Subcutaneous adipose tissue (tissue), 4 donors: ENCODE results near the gene SCAMP1. TPM values are rescaled to one million over a fixed set of nuclear protein-coding genes. Genes with fewer than 3 reads are reported as not detected.

Experiments
- CTCF ChIP-seq: fragments of 450-650 bp; IDR thresholded peaks from one replicate; pipeline ENCODE4 v1.5.1; 2016; ENCODE audit warnings: low read depth, mild to moderate bottlenecking, control low read depth, antibody characterized with exemption, moderate library complexity
- total RNA-seq, 4 donors: library from RNA; depleted of rRNA; stranded (reverse); fragments of >200 nt; gene quantifications; one replicate each; pipeline ENCODE4 v1.1.0, GENCODE V29; 2016

SCAMP1 gene
- total RNA-seq, 4 donors from 2014 or later = 27.5 to 41.3 (median 34.0) TPM

GRCh38 chr5:78433972-78434371 is 73.6 kb downstream of the SCAMP1 start:
- no peak for TF ChIP-seq CTCF

- no peak for TF ChIP-seq CTCF
Measured at GRCh38 chr5:78447775-78448424, 87.5 kb downstream of the SCAMP1 start.

- TF ChIP-seq CTCF = no peak
Measured at GRCh38 chr5:78449103-78449502, 88.7 kb downstream of the SCAMP1 start.

GRCh38 chr5:78458843-78459242 is 98.4 kb downstream of the SCAMP1 start:
- TF ChIP-seq CTCF = no peak

- TF ChIP-seq CTCF = no peak
Measured at GRCh38 chr5:78467140-78467539, 106.7 kb downstream of the SCAMP1 start.

- TF ChIP-seq CTCF = no peak
Measured at GRCh38 chr5:78467752-78468357, 107.4 kb downstream of the SCAMP1 start.

GRCh38 chr5:78471896-78472295 is 111.5 kb downstream of the SCAMP1 start:
- no peak for TF ChIP-seq CTCF
